Endothelial cell of umbilical vein (primary cell): ENCODE results near the gene PEX7.

ENCODE experiments used
- EZH2 ChIP-seq: IDR thresholded peaks from 2 replicates; pipeline ENCODE4 v1.6.1; 2012; ENCODE audit warnings: borderline replicate concordance, low read depth, mild to moderate bottlenecking, moderate library complexity, low read length, inconsistent platforms; ENCODE audit not compliant: severe bottlenecking
- FOS ChIP-seq: IDR thresholded peaks from 2 replicates; pipeline ENCODE4 v1.6.1; 2011; ENCODE audit warnings: mild to moderate bottlenecking, low read length, moderate library complexity, borderline replicate concordance; ENCODE audit not compliant: insufficient read depth
- MYC ChIP-seq: IDR thresholded peaks from one replicate; pipeline ENCODE4 v1.6.1; 2011; ENCODE audit warnings: mild to moderate bottlenecking, low read depth, low read length
- POLR2A ChIP-seq: IDR thresholded peaks from 2 replicates; pipeline ENCODE4 v1.6.1; 2012; ENCODE audit warnings: low read depth, mild to moderate bottlenecking, control low read depth, low read length
- POLR2AphosphoS5 ChIP-seq: IDR thresholded peaks from 2 replicates; pipeline ENCODE4 v1.6.1; 2012; ENCODE audit warnings: low read depth, mild to moderate bottlenecking, control low read depth, low read length, moderate library complexity; ENCODE audit not compliant: insufficient read depth
- TF ChIP-seq, protein P1 (sequence below), 2 donors: IDR thresholded peaks; 1 replicate in 1 of 2; 2 replicates in 1 of 2; pipeline ENCODE4 v1.5.1; 2011; ENCODE audit warnings: low read length in 2 of 2, mild to moderate bottlenecking in 2 of 2, moderate library complexity in 2 of 2, control low read depth in 1 of 2, inconsistent platforms in 1 of 2, low read depth in 1 of 2; ENCODE audit not compliant: insufficient read depth in 1 of 2; ENCODE audit errors: extremely low read depth in 1 of 2
- TF ChIP-seq, protein P2 (sequence below): IDR thresholded peaks from 2 replicates; pipeline ENCODE4 v1.6.1; 2011; ENCODE audit not compliant: insufficient read depth, insufficient read length

DNA sequence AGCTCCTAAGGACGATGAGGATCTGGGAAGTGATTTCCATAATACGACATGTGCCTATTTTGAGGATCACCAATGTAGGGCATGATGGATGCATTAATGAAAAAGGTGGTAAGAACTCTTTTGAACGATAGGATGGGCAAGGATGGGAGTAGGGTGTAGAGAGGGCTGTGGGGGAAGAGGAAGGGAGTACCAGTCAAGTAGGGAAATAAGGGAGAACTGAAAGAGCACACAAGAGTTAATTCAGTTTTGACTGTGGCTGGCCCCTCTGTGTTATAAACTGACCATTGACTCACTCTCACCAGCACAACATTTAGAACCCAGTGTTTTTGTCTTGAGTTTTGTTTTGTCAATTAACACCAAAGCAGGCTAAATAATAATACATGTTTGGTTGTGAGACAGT, 132.7 kb downstream of the PEX7 start:
- no peak for TF ChIP-seq FOS
- TF ChIP-seq, protein P1, sequence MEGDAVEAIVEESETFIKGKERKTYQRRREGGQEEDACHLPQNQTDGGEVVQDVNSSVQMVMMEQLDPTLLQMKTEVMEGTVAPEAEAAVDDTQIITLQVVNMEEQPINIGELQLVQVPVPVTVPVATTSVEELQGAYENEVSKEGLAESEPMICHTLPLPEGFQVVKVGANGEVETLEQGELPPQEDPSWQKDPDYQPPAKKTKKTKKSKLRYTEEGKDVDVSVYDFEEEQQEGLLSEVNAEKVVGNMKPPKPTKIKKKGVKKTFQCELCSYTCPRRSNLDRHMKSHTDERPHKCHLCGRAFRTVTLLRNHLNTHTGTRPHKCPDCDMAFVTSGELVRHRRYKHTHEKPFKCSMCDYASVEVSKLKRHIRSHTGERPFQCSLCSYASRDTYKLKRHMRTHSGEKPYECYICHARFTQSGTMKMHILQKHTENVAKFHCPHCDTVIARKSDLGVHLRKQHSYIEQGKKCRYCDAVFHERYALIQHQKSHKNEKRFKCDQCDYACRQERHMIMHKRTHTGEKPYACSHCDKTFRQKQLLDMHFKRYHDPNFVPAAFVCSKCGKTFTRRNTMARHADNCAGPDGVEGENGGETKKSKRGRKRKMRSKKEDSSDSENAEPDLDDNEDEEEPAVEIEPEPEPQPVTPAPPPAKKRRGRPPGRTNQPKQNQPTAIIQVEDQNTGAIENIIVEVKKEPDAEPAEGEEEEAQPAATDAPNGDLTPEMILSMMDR (IDR thresholded peaks at IDR 0.05; ENCODE audit: extremely low read depth in 1 of 2, insufficient read depth in 1 of 2, low read depth in 1 of 2, low read length in 2 of 2) = no peak
- no peak for TF ChIP-seq POLR2AphosphoS5
- TF ChIP-seq MYC = no peak
- no peak for TF ChIP-seq POLR2A
- TF ChIP-seq, protein P2, sequence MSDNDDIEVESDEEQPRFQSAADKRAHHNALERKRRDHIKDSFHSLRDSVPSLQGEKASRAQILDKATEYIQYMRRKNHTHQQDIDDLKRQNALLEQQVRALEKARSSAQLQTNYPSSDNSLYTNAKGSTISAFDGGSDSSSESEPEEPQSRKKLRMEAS = no peak
- no peak for TF ChIP-seq EZH2
